Measurements from ENCODE around the gene OTOG. TPM values are rescaled to one million over a fixed set of nuclear protein-coding genes. Genes with fewer than 3 reads are reported as not detected.
A peak's percentile ranks its signal among the peaks of the same experiment; 100 is the strongest.

Gene OTOG
- total and polyA plus RNA-seq, 2 of the 8 experiments (the other 6 are each of a cell fraction or from before 2014, with no cell fraction given) = 0.41 to 1.5 TPM

- TF ChIP-seq POLR2AphosphoS5 (IDR thresholded peaks at IDR 0.05; ENCODE audit: low read depth, low read length) (no peak), POLR2A (IDR thresholded peaks at IDR 0.05; ENCODE audit: control extremely low read depth in 1 of 2, low read depth in 2 of 2, low read length in 2 of 2) (no peak), RAD21 (IDR thresholded peaks at IDR 0.05 in 1 of 2, conservative IDR thresholded peaks at IDR 0.05 in 1 of 2; ENCODE audit: low read depth in 2 of 2, low read length in 2 of 2) (peak; percentile 98 to 99)
Observed at GRCh38 chr11:17598700-17599459, 51.8 kb downstream of the OTOG start (continued).
